NCI-H146 treated with DMSO at 0.1 percent for 48 hours (cell line): ENCODE results near the gene PELI3.
"Not testable (repeated sequence)": the region's sequence is repeated elsewhere in the genome, so short reads cannot be mapped to it uniquely, and the experiment has no call there.

Experiments
- DNase-seq: peaks from one replicate; lab custom pipeline; 2025; ENCODE audit not compliant: unreplicated experiment; lab: John Stamatoyannopoulos, UW

Gene PELI3

GRCh38 chr11:66443602-66444001, 23.1 kb upstream of the PELI3 start:
- no peak for DNase-seq

- peak; percentile 5 for DNase-seq
Observed at GRCh38 chr11:66447012-66447411, 19.7 kb upstream of the PELI3 start.

- no peak for DNase-seq
Observed at GRCh38 chr11:66448523-66448922, 18.2 kb upstream of the PELI3 start.

- no peak for DNase-seq
Observed at GRCh38 chr11:66450560-66450959, 16.1 kb upstream of the PELI3 start.

GRCh38 chr11:66451663-66452062, 15.0 kb upstream of the PELI3 start:
- no peak for DNase-seq

GRCh38 chr11:66454247-66454646, 12.5 kb upstream of the PELI3 start:
- DNase-seq, result no peak

GRCh38 chr11:66454828-66455227, 11.9 kb upstream of the PELI3 start:
- no peak for DNase-seq

GRCh38 chr11:66457826-66458225, 8.9 kb upstream of the PELI3 start:
- no peak for DNase-seq

- DNase-seq, result no peak
Observed at GRCh38 chr11:66459138-66459778, 7.4 kb upstream of the PELI3 start.

- no peak for DNase-seq
Observed at GRCh38 chr11:66462010-66462409, 4.7 kb upstream of the PELI3 start.

GRCh38 chr11:66462911-66463310, 3.8 kb upstream of the PELI3 start:
- no peak for DNase-seq

GRCh38 chr11:66464116-66464515, 2.6 kb upstream of the PELI3 start:
- DNase-seq, result not testable (repeated sequence)

GRCh38 chr11:66464916-66465315, 1.8 kb upstream of the PELI3 start:
- no peak for DNase-seq

GRCh38 chr11:66465373-66466224, 1.1 kb upstream of the PELI3 start:
- no peak for DNase-seq

- peak; percentile 10 for DNase-seq
Observed at GRCh38 chr11:66467034-66467659, 442 bp downstream of the PELI3 start.

GRCh38 chr11:66467756-66468155, 1.1 kb downstream of the PELI3 start:
- peak; percentile 20 for DNase-seq

GRCh38 chr11:66468691-66469090, 2.0 kb downstream of the PELI3 start:
- DNase-seq, result no peak

- no peak for DNase-seq
Observed at GRCh38 chr11:66469441-66469840, 2.7 kb downstream of the PELI3 start.

- no peak for DNase-seq
Observed at GRCh38 chr11:66470015-66470414, 3.3 kb downstream of the PELI3 start.

- no peak for DNase-seq
Observed at GRCh38 chr11:66471142-66471541, 4.4 kb downstream of the PELI3 start.

GRCh38 chr11:66472054-66472453, 5.3 kb downstream of the PELI3 start:
- DNase-seq, result no peak

GRCh38 chr11:66473167-66473566, 6.5 kb downstream of the PELI3 start:
- DNase-seq, result no peak
